Stimulated activated CD8-positive, alpha-beta memory T cell treated with anti-CD3 and anti-CD28 coated beads, Interleukin-12 subunit alpha, Interleukin-12 subunit beta, amount 100 ng/mL, for 24 hours (primary cell): ENCODE results near the gene ARHGEF7.

ENCODE experiments used
- DNase-seq: peaks from one replicate; pipeline ENCODE4 v3.0.0-alpha.2; 2020; ENCODE audit errors: extremely low read depth

The ARHGEF7 gene

GRCh38 chr13:111345682-111346081, 230.6 kb downstream of the ARHGEF7 start:
- no peak for DNase-seq

- DNase-seq, result no peak
Measured at GRCh38 chr13:111346101-111346680, 231.1 kb downstream of the ARHGEF7 start.

- DNase-seq, result no peak
Measured at GRCh38 chr13:111347438-111347837, 232.3 kb downstream of the ARHGEF7 start.

- DNase-seq, result no peak
Measured at GRCh38 chr13:111353508-111353907, 238.4 kb downstream of the ARHGEF7 start.

GRCh38 chr13:111354789-111355188, 239.7 kb downstream of the ARHGEF7 start:
- DNase-seq, result no peak
